Measurements from ENCODE around the gene CYP20A1.

GRCh38 chr2:203330434-203330833, 91.6 kb downstream of the CYP20A1 start:
- TF ChIP-seq POLR2A (IDR thresholded peaks at IDR 0.05; ENCODE audit: low read length) (no peak), GATA1 (IDR thresholded peaks at IDR 0.05; ENCODE audit: low read depth, low read length) (no peak)

All from erythroblast (primary cell).